T-helper 1 cell (primary cell): ENCODE data around the gene DIRAS2.

Experiments used
- DNase-seq, 5 donors: peaks; one replicate each; pipeline ENCODE4 v3.0.0-alpha.2; 2012 to 2020

The DIRAS2 gene

DNA sequence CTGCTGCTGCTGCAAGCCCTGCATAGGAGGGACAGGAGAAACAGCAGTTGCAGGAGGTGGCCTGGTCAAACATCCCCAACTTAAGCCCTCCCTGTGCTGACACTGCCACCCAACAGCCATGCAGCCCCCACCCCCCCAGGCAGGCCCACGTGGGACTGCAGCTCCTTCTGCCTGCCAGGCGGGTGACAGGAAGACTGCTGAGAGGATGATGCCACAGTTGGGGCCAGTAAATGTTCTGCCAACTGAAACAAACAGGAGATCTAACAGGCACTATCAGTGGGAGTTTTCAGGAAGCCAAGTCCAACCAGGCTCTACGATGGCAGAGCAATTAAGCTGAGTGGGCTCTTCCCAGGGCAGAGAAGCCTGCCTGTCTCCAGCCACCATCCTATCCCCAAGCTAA lies 31.1 kb downstream of the DIRAS2 start:
- no peak for DNase-seq

GRCh38 chr9:90611121-90611520 lies 31.5 kb downstream of the DIRAS2 start:
- no peak for DNase-seq

DNA sequence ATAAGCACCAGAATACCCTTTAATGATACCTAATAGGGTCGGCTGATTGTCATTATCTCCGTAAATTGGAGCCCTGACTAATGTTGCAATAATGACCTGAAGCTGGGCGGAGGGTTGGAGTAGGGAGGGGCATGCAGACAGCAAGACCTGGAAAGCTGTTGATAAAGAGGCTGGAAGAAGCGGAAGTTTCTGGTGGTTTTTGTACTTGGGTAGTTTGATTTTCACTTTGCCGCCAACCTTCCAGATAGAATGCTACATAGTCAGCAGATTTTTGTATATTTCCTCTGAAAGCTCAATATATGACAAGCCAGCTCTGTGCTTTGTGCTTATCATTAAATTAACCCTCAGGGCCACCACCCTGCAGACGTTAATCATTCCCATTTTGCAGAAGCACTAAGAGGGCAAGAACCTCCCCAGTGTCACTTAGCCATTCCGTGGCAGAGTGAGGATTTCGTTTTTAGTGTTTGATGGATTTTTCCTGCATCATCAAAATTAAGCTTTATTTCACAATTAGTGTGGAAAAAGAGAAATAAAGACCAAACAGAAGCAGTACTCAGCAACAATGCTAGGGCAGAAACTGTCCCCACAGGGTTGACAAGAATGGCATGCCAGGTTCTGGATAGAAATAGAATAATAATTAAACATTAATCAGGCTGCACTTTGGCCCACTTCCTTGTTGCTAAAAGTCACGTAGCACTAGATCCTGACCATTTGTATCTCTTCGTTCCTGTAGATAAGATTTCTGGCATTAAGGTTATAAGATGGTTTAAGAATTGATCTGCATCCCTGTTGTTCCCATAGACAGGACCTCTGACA lies 34.7 kb downstream of the DIRAS2 start:
- DNase-seq = no peak

DNA sequence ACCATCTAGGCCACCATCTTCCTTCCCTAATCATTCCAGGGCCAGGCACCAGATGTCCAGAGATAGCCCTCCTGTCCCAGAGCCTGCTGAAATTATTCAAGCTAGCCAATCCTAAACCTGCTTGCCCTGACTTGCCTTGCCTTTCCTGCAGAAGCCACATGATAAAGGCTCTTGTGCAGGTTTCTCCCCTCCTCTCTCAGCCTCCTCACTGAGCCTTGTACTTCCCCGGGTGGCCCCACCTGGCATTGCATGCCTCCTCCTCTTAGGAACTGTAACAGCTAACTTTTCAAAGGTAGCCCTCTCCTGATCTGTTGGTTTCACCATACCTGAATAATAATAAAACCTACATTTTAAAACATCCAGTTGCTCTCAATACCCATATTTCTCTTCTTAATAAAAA lies 42.6 kb downstream of the DIRAS2 start:
- no peak for DNase-seq

DNA sequence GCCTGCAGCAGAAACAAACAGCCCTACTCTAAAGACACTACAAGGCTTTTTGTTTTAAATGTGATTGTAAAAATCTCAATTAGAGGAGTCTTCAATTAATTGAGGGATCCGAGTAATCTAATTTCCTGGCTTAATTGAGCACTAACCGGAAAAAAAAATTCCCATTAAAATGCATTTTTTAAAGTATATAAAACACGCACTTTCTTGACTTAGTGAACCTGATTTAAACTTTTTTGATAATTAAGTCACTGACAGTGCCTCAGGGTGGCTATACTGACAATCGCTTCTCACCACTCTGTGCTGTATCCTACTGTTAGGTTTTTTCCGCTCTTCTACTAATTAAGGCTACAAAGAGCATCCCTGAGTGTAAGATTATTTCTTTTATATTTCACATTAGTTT lies 44.4 kb downstream of the DIRAS2 start:
- no peak for DNase-seq

DNA sequence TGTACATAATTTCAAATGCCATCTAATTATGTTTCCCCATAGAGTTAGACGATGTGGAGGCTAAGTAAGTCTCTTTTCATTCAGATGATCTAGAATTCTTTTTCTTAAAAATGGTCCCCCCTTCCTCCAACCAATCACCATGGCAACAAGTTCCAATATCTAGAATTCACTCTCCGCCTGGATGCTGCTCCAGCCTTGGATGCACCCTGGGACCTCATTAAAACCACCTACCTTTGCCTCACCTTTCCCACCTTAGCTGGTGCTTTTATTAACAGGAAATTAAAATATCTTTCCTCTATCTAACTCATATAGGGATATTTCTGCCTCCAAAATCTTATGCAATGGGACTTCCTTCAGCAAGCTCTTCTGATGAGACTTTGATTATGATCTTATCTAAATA lies 49.0 kb downstream of the DIRAS2 start:
- no peak for DNase-seq

DNA sequence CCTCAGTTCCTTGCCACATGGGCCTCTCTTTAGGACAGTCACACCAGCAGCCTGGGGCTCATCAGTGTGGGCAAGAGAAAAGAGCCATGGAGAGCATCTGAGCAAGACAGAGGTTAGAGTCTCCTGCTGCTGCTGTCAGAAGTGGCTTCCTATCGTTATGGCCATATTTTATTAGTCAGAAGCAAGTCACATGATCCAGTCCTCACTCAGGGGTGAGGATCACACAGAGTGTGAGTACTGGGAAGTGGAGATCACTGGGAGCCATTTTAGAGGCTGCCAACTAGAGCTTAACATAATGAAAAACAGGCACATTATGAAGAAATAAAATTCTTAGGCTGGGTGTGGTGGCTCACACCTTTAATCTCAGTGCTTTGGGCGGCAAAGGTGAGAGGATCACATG lies 62.0 kb downstream of the DIRAS2 start:
- DNase-seq = no peak

DNA sequence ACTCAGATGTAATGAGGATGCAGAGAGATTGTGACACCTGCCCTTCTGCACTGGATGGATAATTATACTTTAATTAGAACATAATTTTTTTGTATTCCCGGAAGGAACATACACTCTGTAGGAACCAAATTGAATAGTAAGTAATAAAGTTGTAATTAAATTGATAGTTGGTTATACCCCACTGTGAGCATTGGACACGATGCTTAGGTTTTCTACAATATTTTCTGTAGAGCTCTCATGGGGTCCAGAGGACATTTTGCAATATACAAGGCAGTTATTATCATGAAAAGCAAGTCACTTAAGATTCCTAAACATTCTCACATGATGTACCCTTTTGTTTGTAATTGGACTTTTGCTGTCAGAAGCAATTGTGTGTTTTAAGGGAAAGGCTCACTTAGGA lies 63.4 kb downstream of the DIRAS2 start:
- DNase-seq = no peak

- no peak for DNase-seq
These were observed 64.4 kb downstream of the DIRAS2 start for GRCh38 chr9:90578126-90578815.

DNA sequence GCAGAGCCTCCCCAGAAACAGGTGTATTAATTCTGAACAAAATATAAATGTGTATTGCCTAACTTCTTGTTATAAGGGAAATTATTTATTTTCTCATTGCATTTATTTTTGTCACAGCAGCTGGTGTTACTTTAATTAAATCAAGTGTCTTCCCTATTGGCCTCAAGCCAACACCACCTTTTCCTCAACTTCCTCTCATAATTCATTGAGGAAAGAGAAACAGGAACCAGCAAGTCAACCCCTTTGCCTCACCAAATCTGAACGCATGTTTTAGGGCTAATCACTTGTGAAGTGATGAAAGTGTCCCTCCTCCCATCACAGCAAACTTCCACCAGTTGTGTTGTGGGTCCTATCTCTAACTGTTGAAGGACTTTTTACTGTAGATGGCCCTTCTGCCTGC lies 73.1 kb downstream of the DIRAS2 start:
- DNase-seq = no peak

DNA sequence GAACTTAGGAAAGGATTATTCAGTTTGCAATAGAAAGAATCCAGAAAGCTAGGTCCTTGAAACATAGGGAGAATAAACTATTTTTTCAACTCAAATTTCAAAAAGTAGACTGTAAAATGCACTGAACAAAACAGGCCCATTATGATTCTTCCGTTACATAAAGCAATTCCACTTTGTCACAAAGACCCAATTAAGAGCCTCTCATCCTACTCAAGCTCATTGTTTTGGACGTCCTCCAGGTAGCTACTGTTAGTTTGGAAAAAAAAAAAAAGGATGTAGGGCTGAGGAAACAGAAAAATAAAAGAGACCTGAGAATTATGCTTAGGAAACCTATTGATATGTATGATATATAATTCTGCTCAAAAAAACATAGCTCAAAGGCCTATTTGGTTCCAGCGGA lies 74.0 kb downstream of the DIRAS2 start:
- DNase-seq = no peak

GRCh38 chr9:90562229-90562628 lies 80.4 kb downstream of the DIRAS2 start:
- no peak for DNase-seq
